Activated T-helper 1 cell treated with anti-CD3 and anti-CD28 coated beads, Interleukin-12 subunit alpha, Interleukin-12 subunit beta, Interleukin-2, Interleukin-4 antibody, amounts not matched to agents 30 ng/mL and 10 ng/mL and 1 ng/mL, durations not matched to agents 14 hours and 24 hours and 36 hours (primary cell): ENCODE measurements around the gene C2. TPM values are rescaled to one million over a fixed set of nuclear protein-coding genes. Genes with fewer than 3 reads are reported as not detected.
A peak's percentile ranks its signal among the peaks of the same experiment; 100 is the strongest.

Source experiments
- DNase-seq: peaks from one replicate; pipeline ENCODE4 v3.0.0; 2021; ENCODE audit warnings: low spot score
- H3K27ac Mint-ChIP-seq: one replicate; pipeline ENCODE4 v1.8.0; 2021; ENCODE audit warnings: mild to moderate bottlenecking, mixed read lengths
- H3K27me3 Mint-ChIP-seq: one replicate; pipeline ENCODE4 v1.8.0; 2022; ENCODE audit warnings: mild to moderate bottlenecking, moderate library complexity, mixed read lengths; ENCODE audit not compliant: insufficient read depth
- H3K36me3 Mint-ChIP-seq: one replicate; pipeline ENCODE4 v1.8.0; 2021; ENCODE audit warnings: low read depth, mixed read lengths
- H3K4me1 Mint-ChIP-seq: one replicate; pipeline ENCODE4 v1.8.0; 2021; ENCODE audit warnings: low read depth, mixed read lengths
- H3K4me3 Mint-ChIP-seq: one replicate; pipeline ENCODE4 v1.8.0; 2021; ENCODE audit warnings: mild to moderate bottlenecking, moderate library complexity, mixed read lengths
- H3K9me3 Mint-ChIP-seq: one replicate; pipeline ENCODE4 v1.8.0; 2021; ENCODE audit warnings: mixed read lengths
- intact Hi-C: fragments of 100-400 bp; cut with micrococcal nuclease; formaldehyde crosslinking; loops from one replicate; pipeline ENCODE4 v1.15.1; 2024
- total RNA-seq: library from RNA; stranded (reverse); gene quantifications from 2 replicates; pipeline ENCODE4 v1.2.3, GENCODE V29; 2022

C2 gene
- total RNA-seq, 1 donor from 2014 or later, result 1.6 TPM

GRCh38 chr6:31943742-31944141, 16.2 kb downstream of the C2 start:
- H3K27me3 Mint-ChIP-seq, result peaks cover 2% of the 10 kb centered on the region
- no peak for DNase-seq
- no peak overlapping the region for H3K4me3 Mint-ChIP-seq
- H3K4me1 Mint-ChIP-seq, result peaks cover 9% of the 10 kb centered on the region
- H3K9me3 Mint-ChIP-seq, result no peaks in the 10 kb centered on the region
- intact Hi-C loops, result no loop called here
- no peaks in the 10 kb centered on the region for H3K36me3 Mint-ChIP-seq
- H3K27ac Mint-ChIP-seq, result no peak overlapping the region

- peaks cover 9% of the 10 kb centered on the region for H3K4me1 Mint-ChIP-seq
- DNase-seq, result no peak
- H3K9me3 Mint-ChIP-seq, result no peaks in the 10 kb centered on the region
- no peaks in the 10 kb centered on the region for H3K27me3 Mint-ChIP-seq
- no peaks in the 10 kb centered on the region for H3K36me3 Mint-ChIP-seq
- intact Hi-C loops, result no loop called here
- peak overlapping the region; percentile 59 for H3K27ac Mint-ChIP-seq
- no peak overlapping the region for H3K4me3 Mint-ChIP-seq
These were observed 17.6 kb downstream of the C2 start for GRCh38 chr6:31945154-31945506.

- no peak within 1 kb of the TSS for H3K4me3 Mint-ChIP-seq
- no peaks in the 10 kb centered on the region for H3K27me3 Mint-ChIP-seq
- no peak for DNase-seq
- H3K27ac Mint-ChIP-seq, result peak within 1 kb of the TSS; percentile 59
- H3K36me3 Mint-ChIP-seq, result peaks cover under 1% of the 10 kb centered on the region
- peaks cover 9% of the 10 kb centered on the region for H3K4me1 Mint-ChIP-seq
- intact Hi-C loops, result no loop called here
- H3K9me3 Mint-ChIP-seq, result no peaks in the 10 kb centered on the region
These were observed 18.2 kb downstream of the C2 start, which contains the start of gene CFB for GRCh38 chr6:31945507-31946369. Gene CFB, plus strand, starts transcription at chr6:31946095. Its CDS starts 127 bp downstream, at chr6:31946222.

DNA sequence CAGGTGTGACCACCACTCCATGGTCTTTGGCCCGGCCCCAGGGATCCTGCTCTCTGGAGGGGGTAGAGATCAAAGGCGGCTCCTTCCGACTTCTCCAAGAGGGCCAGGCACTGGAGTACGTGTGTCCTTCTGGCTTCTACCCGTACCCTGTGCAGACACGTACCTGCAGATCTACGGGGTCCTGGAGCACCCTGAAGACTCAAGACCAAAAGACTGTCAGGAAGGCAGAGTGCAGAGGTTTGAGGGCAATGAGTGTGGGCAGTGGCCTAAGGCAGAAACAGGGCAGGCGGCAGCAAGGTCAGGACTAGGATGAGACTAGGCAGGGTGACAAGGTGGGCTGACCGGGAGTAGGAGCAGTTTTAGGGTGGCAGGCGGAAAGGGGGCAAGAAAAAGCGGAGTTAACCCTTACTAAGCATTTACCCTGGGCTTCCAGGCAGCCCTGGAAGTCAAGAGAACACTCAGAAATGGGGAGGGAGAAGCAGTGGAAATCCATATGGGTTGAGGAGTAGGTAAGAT, 18.9 kb downstream of the C2 start:
- Mint-ChIP-seq H3K27ac (no peak overlapping the region), H3K4me1 (peaks cover 9% of the 10 kb centered on the region), H3K4me3 (no peak overlapping the region), H3K9me3 (no peaks in the 10 kb centered on the region), H3K27me3 (no peaks in the 10 kb centered on the region), H3K36me3 (peaks cover 4% of the 10 kb centered on the region)
- no peak for DNase-seq
- intact Hi-C loops, result no loop called here

DNA sequence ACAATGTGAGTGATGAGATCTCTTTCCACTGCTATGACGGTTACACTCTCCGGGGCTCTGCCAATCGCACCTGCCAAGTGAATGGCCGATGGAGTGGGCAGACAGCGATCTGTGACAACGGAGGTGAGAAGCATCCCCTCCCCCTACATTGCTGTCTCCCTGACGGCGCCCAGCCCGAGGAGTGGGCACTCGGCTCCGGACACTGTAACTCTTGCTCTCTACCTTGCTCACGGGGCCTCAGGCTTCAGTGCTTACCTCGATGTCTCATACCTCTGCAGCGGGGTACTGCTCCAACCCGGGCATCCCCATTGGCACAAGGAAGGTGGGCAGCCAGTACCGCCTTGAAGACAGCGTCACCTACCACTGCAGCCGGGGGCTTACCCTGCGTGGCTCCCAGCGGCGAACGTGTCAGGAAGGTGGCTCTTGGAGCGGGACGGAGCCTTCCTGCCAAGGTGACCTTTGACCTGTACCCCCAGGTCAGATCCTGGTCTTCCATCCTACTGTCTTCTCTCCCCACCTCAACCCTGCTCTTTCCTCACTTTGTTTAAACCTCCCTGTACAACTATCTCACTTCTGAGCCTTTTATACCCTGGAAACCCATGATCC, 19.7 kb downstream of the C2 start:
- peaks cover 9% of the 10 kb centered on the region for H3K4me1 Mint-ChIP-seq
- H3K36me3 Mint-ChIP-seq, result peaks cover 4% of the 10 kb centered on the region
- intact Hi-C loops, result no loop called here
- no peaks in the 10 kb centered on the region for H3K9me3 Mint-ChIP-seq
- no peak overlapping the region for H3K27ac Mint-ChIP-seq
- no peaks in the 10 kb centered on the region for H3K27me3 Mint-ChIP-seq
- no peak overlapping the region for H3K4me3 Mint-ChIP-seq
- no peak for DNase-seq

GRCh38 chr6:31947864-31948263, 20.3 kb downstream of the C2 start:
- H3K4me1 Mint-ChIP-seq, result peaks cover 9% of the 10 kb centered on the region
- H3K4me3 Mint-ChIP-seq, result no peak overlapping the region
- DNase-seq, result no peak
- no peaks in the 10 kb centered on the region for H3K9me3 Mint-ChIP-seq
- no peak overlapping the region for H3K27ac Mint-ChIP-seq
- intact Hi-C loops, result no loop called here
- peaks cover 7% of the 10 kb centered on the region for H3K36me3 Mint-ChIP-seq
- H3K27me3 Mint-ChIP-seq, result no peaks in the 10 kb centered on the region

GRCh38 chr6:31948306-31948705, 20.8 kb downstream of the C2 start:
- Mint-ChIP-seq H3K36me3 (peaks cover 10% of the 10 kb centered on the region), H3K27ac (no peak overlapping the region), H3K4me1 (peaks cover 9% of the 10 kb centered on the region), H3K4me3 (no peak overlapping the region), H3K9me3 (no peaks in the 10 kb centered on the region), H3K27me3 (no peaks in the 10 kb centered on the region)
- no peak for DNase-seq
- intact Hi-C loops, result no loop called here

GRCh38 chr6:31948753-31949413, 21.4 kb downstream of the C2 start:
- Mint-ChIP-seq H3K4me1 (peaks cover 9% of the 10 kb centered on the region), H3K9me3 (no peaks in the 10 kb centered on the region), H3K27me3 (no peaks in the 10 kb centered on the region), H3K36me3 (peaks cover 16% of the 10 kb centered on the region), H3K4me3 (no peak overlapping the region), H3K27ac (no peak overlapping the region)
- DNase-seq, result no peak
- intact Hi-C loops, result no loop called here

- H3K9me3 Mint-ChIP-seq, result no peaks in the 10 kb centered on the region
- peaks cover 9% of the 10 kb centered on the region for H3K4me1 Mint-ChIP-seq
- H3K36me3 Mint-ChIP-seq, result peaks cover 28% of the 10 kb centered on the region
- intact Hi-C loops, result loop anchor here (10.0 kb wide), 1 partner anchor 405 kb away; the partner anchor contains the start of genes ATP6V1G2, DDX39B and NFKBIL1
- DNase-seq, result no peak
- H3K4me3 Mint-ChIP-seq, result no peak overlapping the region
- H3K27ac Mint-ChIP-seq, result peak overlapping the region; percentile 66
- H3K27me3 Mint-ChIP-seq, result no peaks in the 10 kb centered on the region
These were observed 22.5 kb downstream of the C2 start for GRCh38 chr6:31949926-31950548.

GRCh38 chr6:31952140-31952805, 24.8 kb downstream of the C2 start:
- Mint-ChIP-seq H3K9me3 (no peaks in the 10 kb centered on the region), H3K27ac (no peak overlapping the region), H3K4me3 (no peak overlapping the region), H3K27me3 (no peaks in the 10 kb centered on the region), H3K4me1 (peaks cover 3% of the 10 kb centered on the region), H3K36me3 (peaks cover 43% of the 10 kb centered on the region)
- intact Hi-C loops, result loop anchor here (1.0 to 10.0 kb wide), 2 partner anchors 272 to 407 kb away; partner anchors contain the start of genes ATP6V1G2, DDX39B and NFKBIL1
- no peak for DNase-seq

- Mint-ChIP-seq H3K4me1 (peaks cover 9% of the 10 kb centered on the region), H3K27me3 (no peaks in the 10 kb centered on the region), H3K36me3 (peaks cover 44% of the 10 kb centered on the region), H3K9me3 (no peaks in the 10 kb centered on the region), H3K4me3 (no peak overlapping the region), H3K27ac (no peak overlapping the region)
- intact Hi-C loops, result loop anchor here (1.0 to 10.0 kb wide), 2 partner anchors 273 to 408 kb away; partner anchors contain the start of genes ATP6V1G2, DDX39B and NFKBIL1
- no peak for DNase-seq
These were observed 25.4 kb downstream of the C2 start for GRCh38 chr6:31952890-31953289.

DNA sequence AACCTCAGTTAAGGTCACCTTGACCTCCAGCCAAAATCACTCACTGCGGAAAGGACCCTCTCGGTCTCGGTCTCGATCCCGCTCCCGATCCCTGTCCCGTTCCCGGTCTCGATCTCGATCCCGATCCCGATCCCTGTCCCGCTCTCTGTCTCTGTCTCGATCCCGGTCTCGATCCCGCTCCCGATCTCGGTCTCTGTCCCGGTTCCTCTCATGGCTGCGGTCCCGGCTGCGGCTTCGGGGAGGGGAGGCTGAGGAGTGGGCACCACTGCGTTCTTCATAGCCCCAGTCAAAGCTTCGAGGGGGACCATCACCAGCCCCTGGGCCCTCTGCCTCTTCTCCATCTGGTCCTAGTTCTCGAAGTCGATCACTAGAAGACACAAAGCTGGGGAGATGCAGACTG, 27.0 kb downstream of the C2 start:
- Mint-ChIP-seq H3K4me1 (peaks cover 22% of the 10 kb centered on the region), H3K4me3 (no peak overlapping the region), H3K27ac (no peak overlapping the region), H3K9me3 (no peaks in the 10 kb centered on the region), H3K27me3 (no peaks in the 10 kb centered on the region), H3K36me3 (peaks cover 44% of the 10 kb centered on the region)
- no peak for DNase-seq
- intact Hi-C loops, result loop anchor here (10.0 kb wide), 1 partner anchor 410 kb away; the partner anchor contains the start of genes ATP6V1G2, DDX39B and NFKBIL1
